DOHH2 (cell line): ENCODE data around the gene EHBP1L1.

Experiments used
- CTCF ChIP-seq: fragments of 200-600 bp; sonication (generic); IDR thresholded peaks from one replicate; pipeline ENCODE4 v1.5.1; 2014; ENCODE audit warnings: antibody characterized with exemption, mild to moderate bottlenecking, low read depth, low read length; ENCODE audit not compliant: poor library complexity, severe bottlenecking
- EZH2phosphoT487 ChIP-seq: fragments of 200-600 bp; sonication (generic); IDR thresholded peaks from 2 replicates; pipeline ENCODE4 v1.6.1; 2017; ENCODE audit warnings: borderline replicate concordance, mild to moderate bottlenecking, antibody characterized with exemption, low read length, moderate library complexity, mixed read lengths

GRCh38 chr11:65613091-65613928 lies 37.5 kb downstream of the EHBP1L1 start:
- TF ChIP-seq CTCF (no peak), EZH2phosphoT487 (no peak)
